Eye (tissue), 1 donor: ENCODE data around the gene APOL5.
"Not testable (repeated sequence)": the region's sequence is repeated elsewhere in the genome, so short reads cannot be mapped to it uniquely, and the experiment has no call there.

Experiments used
- DNase-seq: peaks from one replicate; pipeline ENCODE4 v3.0.0-alpha.2; 2015

The APOL5 gene

GRCh38 chr22:35712672-35713071 lies 5.0 kb upstream of the APOL5 start:
- DNase-seq = no peak

- no peak for DNase-seq
These were observed 1.7 kb downstream of the APOL5 start for GRCh38 chr22:35719212-35719875.

GRCh38 chr22:35721960-35722359 lies 4.3 kb downstream of the APOL5 start:
- DNase-seq = no peak

GRCh38 chr22:35725521-35725920 lies 7.8 kb downstream of the APOL5 start:
- no peak for DNase-seq

DNA sequence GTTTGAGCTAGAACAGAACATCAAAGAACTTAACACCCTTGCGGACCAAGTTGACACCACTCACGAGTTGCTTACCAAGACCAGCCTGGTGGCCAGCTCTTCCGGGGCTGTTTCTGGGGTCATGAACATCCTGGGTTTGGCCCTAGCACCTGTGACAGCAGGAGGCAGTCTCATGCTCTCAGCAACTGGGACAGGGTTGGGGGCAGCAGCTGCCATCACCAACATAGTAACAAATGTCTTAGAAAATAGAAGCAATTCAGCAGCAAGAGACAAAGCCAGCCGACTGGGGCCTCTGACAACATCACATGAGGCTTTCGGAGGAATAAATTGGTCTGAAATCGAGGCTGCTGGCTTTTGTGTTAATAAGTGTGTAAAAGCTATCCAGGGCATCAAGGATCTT lies 8.7 kb downstream of the APOL5 start:
- DNase-seq = no peak

GRCh38 chr22:35726933-35727332 lies 9.3 kb downstream of the APOL5 start:
- no peak for DNase-seq

GRCh38 chr22:35727436-35727835 lies 9.8 kb downstream of the APOL5 start:
- no peak for DNase-seq

DNA sequence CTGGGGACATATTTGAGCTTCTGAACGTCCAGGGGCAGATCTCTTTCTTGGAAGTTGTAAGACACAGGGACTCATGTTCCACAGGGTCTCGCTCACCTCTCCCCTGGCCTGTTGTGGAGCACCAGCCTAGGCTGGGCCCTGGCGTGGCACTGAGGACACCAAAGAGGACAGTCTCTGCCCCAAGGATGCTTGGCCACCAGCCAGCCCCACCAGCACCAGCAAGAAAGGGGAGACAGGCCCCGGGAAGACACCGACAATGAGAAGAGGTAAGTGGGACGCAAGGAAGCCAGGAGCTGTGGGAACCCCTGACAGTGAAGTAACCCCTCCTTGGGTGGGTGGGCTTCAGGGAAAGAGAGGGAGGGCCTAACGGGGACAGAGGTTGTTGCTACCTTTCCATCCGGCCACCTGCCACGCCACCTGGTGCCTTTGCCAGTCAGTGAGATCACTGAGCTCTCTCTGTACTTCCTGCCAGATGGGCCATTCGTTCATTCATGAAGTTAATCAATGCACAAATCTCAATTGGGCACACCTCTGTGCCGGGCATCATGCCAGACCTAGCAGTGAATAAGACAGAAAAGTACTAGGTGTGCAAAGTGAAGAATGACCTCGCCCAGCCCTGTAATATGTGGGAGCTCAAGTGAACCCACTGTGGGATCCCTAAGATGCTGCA lies 11.1 kb downstream of the APOL5 start:
- DNase-seq = no peak

DNA sequence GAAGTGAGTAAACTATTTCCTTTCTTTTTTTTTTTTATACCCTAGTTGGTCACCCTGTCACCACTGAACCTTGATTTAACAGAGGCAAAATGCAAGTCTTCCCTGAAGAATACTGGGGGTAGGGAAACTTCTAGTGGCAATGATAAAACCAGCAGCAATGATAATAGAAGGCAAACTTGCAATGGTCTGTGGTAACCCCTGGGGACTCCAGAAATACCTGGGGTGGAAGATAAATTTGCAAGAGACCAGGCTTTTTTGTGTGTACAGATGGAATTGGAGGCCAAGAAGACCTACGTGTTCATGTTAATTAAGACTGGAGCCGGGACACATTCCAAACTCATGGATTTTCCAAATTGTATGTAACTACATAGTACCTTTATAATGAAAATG lies 11.6 kb downstream of the APOL5 start:
- no peak for DNase-seq

- no peak for DNase-seq
These were observed 13.6 kb downstream of the APOL5 start for GRCh38 chr22:35731321-35731720.

DNA sequence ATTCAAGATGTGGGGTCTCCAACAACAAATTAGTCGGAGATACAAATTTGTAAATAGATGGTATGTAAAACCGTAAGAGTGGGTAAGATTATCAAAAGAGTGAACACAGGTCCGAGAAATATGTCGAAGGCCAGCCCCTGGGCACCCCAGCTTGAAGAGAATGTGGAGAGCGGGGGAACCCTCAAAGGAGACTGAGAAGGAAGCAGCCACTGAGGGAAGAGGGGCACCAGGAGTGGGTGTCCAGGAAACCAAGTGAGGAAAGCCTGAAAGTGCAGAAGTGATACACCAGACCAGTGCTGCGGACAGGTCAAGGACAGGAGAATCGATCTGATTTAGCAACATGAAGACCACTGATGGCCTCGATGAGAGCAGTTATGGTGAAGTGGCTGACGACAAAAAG lies 14.4 kb downstream of the APOL5 start:
- no peak for DNase-seq

GRCh38 chr22:35733036-35733435 lies 15.4 kb downstream of the APOL5 start:
- no peak for DNase-seq

- no peak for DNase-seq
These were observed 16.3 kb downstream of the APOL5 start for GRCh38 chr22:35733791-35734516.

- DNase-seq = no peak
These were observed 16.8 kb downstream of the APOL5 start for GRCh38 chr22:35734517-35734827.

GRCh38 chr22:35735542-35735941 lies 17.9 kb downstream of the APOL5 start:
- DNase-seq = no peak

- no peak for DNase-seq
These were observed 18.5 kb downstream of the APOL5 start for GRCh38 chr22:35736166-35736565.

GRCh38 chr22:35736701-35737100 lies 19.0 kb downstream of the APOL5 start:
- no peak for DNase-seq

DNA sequence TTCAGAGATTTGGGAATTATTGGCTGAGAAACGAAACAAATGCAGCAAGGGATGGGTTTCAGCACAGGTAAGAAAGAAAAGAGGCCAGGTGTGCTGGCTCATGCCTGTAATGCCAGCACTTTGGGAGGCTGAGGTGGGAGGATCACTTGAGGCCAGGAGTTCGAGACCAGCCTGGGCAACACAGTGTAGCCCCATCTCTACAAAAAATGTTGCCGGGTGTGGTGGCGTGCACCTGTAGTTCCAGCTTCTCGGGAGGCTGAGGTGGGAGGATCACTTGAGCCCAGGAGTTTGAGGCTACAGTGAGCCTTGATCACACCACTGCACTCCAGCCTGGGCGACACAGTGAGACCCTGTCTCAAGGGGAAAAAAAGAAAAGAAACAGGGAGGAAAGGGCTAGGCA lies 20.2 kb downstream of the APOL5 start:
- not testable (repeated sequence) for DNase-seq

- DNase-seq = no peak
These were observed 21.6 kb downstream of the APOL5 start for GRCh38 chr22:35739076-35739930.

DNA sequence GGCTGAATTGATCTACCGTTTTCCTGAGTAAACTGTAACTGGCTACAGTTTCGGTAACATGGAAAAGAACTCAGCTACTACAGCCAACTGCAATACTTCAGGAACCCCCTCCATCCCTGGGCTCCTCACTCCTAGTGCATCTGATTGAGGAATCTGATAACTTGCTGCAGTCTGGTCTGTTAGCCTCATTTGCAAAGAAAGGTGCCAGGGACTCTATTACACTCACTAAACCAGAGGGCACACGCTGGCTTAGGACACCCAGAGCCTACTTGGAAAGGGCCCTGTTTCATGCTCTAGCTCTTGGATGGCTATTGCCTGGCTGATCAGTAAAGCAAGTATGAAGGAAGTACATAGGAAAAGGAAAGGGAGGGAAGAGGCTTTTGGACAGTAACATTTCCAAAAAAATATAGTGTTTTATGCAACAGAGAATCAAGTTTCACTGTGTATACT lies 22.3 kb downstream of the APOL5 start:
- no peak for DNase-seq

GRCh38 chr22:35740616-35741015 lies 22.9 kb downstream of the APOL5 start:
- DNase-seq = no peak

GRCh38 chr22:35742342-35743100 lies 24.8 kb downstream of the APOL5 start:
- DNase-seq = no peak
